ENCODE measurements around the gene GSE1.

- TF ChIP-seq CTCF (IDR thresholded peaks at IDR 0.05) = no peak
- no peak for TF ChIP-seq EP300 (IDR thresholded peaks at IDR 0.05)
- no peak for TF ChIP-seq POLR2AphosphoS5 (IDR thresholded peaks at IDR 0.05)
- no peak for TF ChIP-seq POLR2A (IDR thresholded peaks at IDR 0.05)
Observed at GRCh38 chr16:85716022-85716679, 103.0 kb downstream of the GSE1 start.
